Measurements from ENCODE around the gene VAV1.

DNA sequence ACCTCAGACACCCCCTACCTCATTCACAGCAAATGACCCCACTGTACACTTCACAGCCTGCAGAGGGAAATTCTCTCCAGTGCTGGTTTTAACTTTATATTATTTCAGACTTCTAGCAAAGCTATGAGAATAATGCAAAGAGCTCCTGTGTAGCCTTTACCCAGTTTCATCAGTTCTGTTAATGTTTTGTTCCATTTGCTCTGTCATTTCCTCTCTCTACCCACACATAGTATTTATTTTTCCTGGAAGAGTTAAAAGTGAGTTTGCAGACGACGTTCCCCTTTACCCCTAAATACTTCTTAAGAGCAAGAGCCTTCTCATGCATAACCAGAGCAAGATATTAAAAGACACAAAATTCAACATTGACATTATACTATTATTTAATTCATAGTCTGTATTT is 65.0 kb downstream of the VAV1 start:
- TF ChIP-seq POLR2A (IDR thresholded peaks at IDR 0.05; ENCODE audit: insufficient read depth in 1 of 2, low read depth in 2 of 2, low read length in 2 of 2) (no peak), ELF4 (CRISPR knock-in tag; IDR thresholded peaks at IDR 0.05; ENCODE audit: borderline replicate concordance) (no peak), ESRRA (CRISPR knock-in tag; IDR thresholded peaks at IDR 0.05; ENCODE audit: low read depth) (no peak), TAF1 (CRISPR knock-in tag; IDR thresholded peaks at IDR 0.05) (no peak), MEIS2 (CRISPR knock-in tag; IDR thresholded peaks at IDR 0.05) (no peak)
- TF ChIP-seq, protein P1, sequence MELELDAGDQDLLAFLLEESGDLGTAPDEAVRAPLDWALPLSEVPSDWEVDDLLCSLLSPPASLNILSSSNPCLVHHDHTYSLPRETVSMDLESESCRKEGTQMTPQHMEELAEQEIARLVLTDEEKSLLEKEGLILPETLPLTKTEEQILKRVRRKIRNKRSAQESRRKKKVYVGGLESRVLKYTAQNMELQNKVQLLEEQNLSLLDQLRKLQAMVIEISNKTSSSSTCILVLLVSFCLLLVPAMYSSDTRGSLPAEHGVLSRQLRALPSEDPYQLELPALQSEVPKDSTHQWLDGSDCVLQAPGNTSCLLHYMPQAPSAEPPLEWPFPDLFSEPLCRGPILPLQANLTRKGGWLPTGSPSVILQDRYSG (CRISPR knock-in tag; IDR thresholded peaks at IDR 0.05), result no peak
- TF ChIP-seq, protein P2, sequence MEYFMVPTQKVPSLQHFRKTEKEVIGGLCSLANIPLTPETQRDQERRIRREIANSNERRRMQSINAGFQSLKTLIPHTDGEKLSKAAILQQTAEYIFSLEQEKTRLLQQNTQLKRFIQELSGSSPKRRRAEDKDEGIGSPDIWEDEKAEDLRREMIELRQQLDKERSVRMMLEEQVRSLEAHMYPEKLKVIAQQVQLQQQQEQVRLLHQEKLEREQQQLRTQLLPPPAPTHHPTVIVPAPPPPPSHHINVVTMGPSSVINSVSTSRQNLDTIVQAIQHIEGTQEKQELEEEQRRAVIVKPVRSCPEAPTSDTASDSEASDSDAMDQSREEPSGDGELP (IDR thresholded peaks at IDR 0.05; ENCODE audit: borderline replicate concordance, low read depth), result no peak
